Transverse colon (tissue), 4 donors: ENCODE measurements around the gene IHH. TPM values are rescaled to one million over a fixed set of nuclear protein-coding genes. Genes with fewer than 3 reads are reported as not detected.

Experiments used
- DNase-seq: peaks from one replicate; pipeline ENCODE4 v3.0.0-alpha.2; 2019
- H3K27ac ChIP-seq, 4 donors: fragments of 200-600 bp; sonication (generic); 2 replicates each; pipeline ENCODE4 v1.5.1; 2016 to 2018; ENCODE audit warnings: inconsistent platforms in 4 of 4
- H3K27me3 ChIP-seq: fragments of 200-600 bp; sonication (generic); 2 replicates; pipeline ENCODE4 v1.5.1; 2017; ENCODE audit warnings: inconsistent platforms
- H3K36me3 ChIP-seq, 4 donors: fragments of 200-600 bp; sonication (generic); 2 replicates each; pipeline ENCODE4 v1.5.1; 2017 to 2019; ENCODE audit warnings: inconsistent platforms in 4 of 4
- H3K4me1 ChIP-seq, 4 donors: fragments of 200-600 bp; sonication (generic); 2 replicates each; pipeline ENCODE4 v1.5.1; 2017 to 2020; ENCODE audit warnings: inconsistent platforms in 4 of 4
- H3K4me3 ChIP-seq, 4 donors: fragments of 200-600 bp; sonication (generic); 1 replicate in 1 of 4; 2 replicates in 3 of 4; pipeline versions ENCODE4 v1.5.1 to v1.6.1; 2017 to 2019; ENCODE audit warnings: inconsistent platforms in 4 of 4
- H3K9me3 ChIP-seq, 2 donors: fragments of 200-600 bp; sonication (generic); 2 replicates each; pipeline ENCODE4 v1.5.1; 2017 to 2019; ENCODE audit warnings: inconsistent platforms in 2 of 2
- CTCF ChIP-seq, 5 experiments: fragments of 200-600 bp in 3 of 5; fragments of 450-650 bp in 2 of 5; sonication (generic) in 3 of 5; IDR thresholded peaks; 1 replicate in 2 of 5; 2 replicates in 3 of 5; pipeline ENCODE4 v1.5.1; 2016 to 2017; ENCODE audit warnings: antibody characterized with exemption in 5 of 5, inconsistent platforms in 3 of 5, mild to moderate bottlenecking in 2 of 5, moderate library complexity in 1 of 5
- EP300 ChIP-seq: sonication (generic); formaldehyde crosslinking; IDR thresholded peaks from one replicate; pipeline ENCODE4 v1.6.1; 2017; ENCODE audit warnings: antibody characterized with exemption, low read depth
- POLR2A ChIP-seq: fragments of 450-650 bp; IDR thresholded peaks from one replicate; pipeline ENCODE4 v1.6.1; 2016; ENCODE audit warnings: antibody characterized with exemption, mild to moderate bottlenecking, moderate library complexity
- POLR2AphosphoS5 ChIP-seq, 3 donors: sonication (generic); formaldehyde crosslinking; IDR thresholded peaks; one replicate each; pipeline ENCODE4 v1.6.1; 2016; ENCODE audit warnings: antibody characterized with exemption in 3 of 3
- WGBS, 2 donors: methylation state at CpG; one replicate each; pipeline ENCODE4 v1.1.5; 2018; ENCODE audit warnings: low coverage in 1 of 2; 5-methylcytosine and 5-hydroxymethylcytosine counted together
- in situ Hi-C, 4 donors: fragments of 200-750 bp; cut with MboI; loops; one replicate each; pipeline versions ENCODE4 v1.15.0 to v1.15.1; 2017; ENCODE audit warnings: low sequenced_read_pairs in 3 of 4, low pct_ligation_motif_present in 1 of 4, low pct_unique_long_range_greater_than_20kb in 1 of 4
- intact Hi-C: fragments of 100-400 bp; cut with DNase I; formaldehyde crosslinking; loops from one replicate; pipeline ENCODE4 v1.15.1; 2023; ENCODE audit warnings: low total_unique reads
- total RNA-seq, 4 donors: library from RNA; depleted of rRNA; stranded (reverse); fragments of >200 nt; gene quantifications; one replicate each; pipeline ENCODE4 v1.1.0, GENCODE V29; 2016

Gene IHH
- total RNA-seq, 4 donors from 2014 or later: 21.1 to 67.4 (median 65.5) TPM

- TF ChIP-seq POLR2A (no peak), CTCF (IDR thresholded peaks at IDR 0.05) (no peak), POLR2AphosphoS5 (IDR thresholded peaks at IDR 0.05) (no peak), EP300 (no peak)
- in situ Hi-C loops: loop anchor here in 2 of 4 donors (25.0 kb wide), 1 partner anchor 281 kb away; the partner anchor contains the start of gene PTPRN (in 2 of the 2)
- no peak for DNase-seq
- Histone ChIP-seq H3K9me3 (no peaks in the 10 kb centered on the region), H3K36me3 (no peaks in the 10 kb centered on the region), H3K27ac (no peak overlapping the region), H3K4me1 (no peaks in the 10 kb centered on the region), H3K4me3 (no peak overlapping the region), H3K27me3 (peaks cover 15% of the 10 kb centered on the region)
- WGBS, 2 donors: 79 to 100% methylated on average over 1 to 21 of the region's 21 CpGs
- intact Hi-C loops: no loop called here
These were observed 29.5 kb downstream of the IHH start for GRCh38 chr2:219031005-219031738.

GRCh38 chr2:219030177-219030940 lies 30.4 kb downstream of the IHH start:
- H3K4me1 ChIP-seq: no peaks in the 10 kb centered on the region
- H3K27ac ChIP-seq: no peak overlapping the region
- H3K36me3 ChIP-seq: no peaks in the 10 kb centered on the region
- in situ Hi-C loops: loop anchor here in 2 of 4 donors (25.0 kb wide), 1 partner anchor 282 kb away; the partner anchor contains the start of gene PTPRN (in 2 of the 2)
- no peak overlapping the region for H3K4me3 ChIP-seq
- H3K9me3 ChIP-seq: no peaks in the 10 kb centered on the region
- no peak for TF ChIP-seq POLR2AphosphoS5 (IDR thresholded peaks at IDR 0.05)
- TF ChIP-seq EP300: no peak
- TF ChIP-seq CTCF (IDR thresholded peaks at IDR 0.05): no peak
- TF ChIP-seq POLR2A: no peak
- WGBS, 2 donors: 70% methylated on average over 15 of the region's 16 CpGs; no CpG with 5 or more reads in 1 of the 2 donors
- intact Hi-C loops: no loop called here
- DNase-seq: no peak
- H3K27me3 ChIP-seq: peaks cover 15% of the 10 kb centered on the region

GRCh38 chr2:219029829-219030165 lies 30.9 kb downstream of the IHH start:
- in situ Hi-C loops (loop anchor here in 2 of 4 donors (10.0 to 25.0 kb wide), 2 partner anchors 125 to 283 kb away; partner anchors contain the start of gene PTPRN (in 2 of the 2)), intact Hi-C loops (no loop called here)
- H3K9me3 ChIP-seq: no peaks in the 10 kb centered on the region
- H3K36me3 ChIP-seq: no peaks in the 10 kb centered on the region
- peak; percentile 87 for DNase-seq
- no peak for TF ChIP-seq EP300
- peak; percentile 88 to 98 (median 95) for TF ChIP-seq CTCF (IDR thresholded peaks at IDR 0.05)
- no peak for TF ChIP-seq POLR2AphosphoS5 (IDR thresholded peaks at IDR 0.05)
- TF ChIP-seq POLR2A: no peak
- 44% methylated on average over 9 of the region's 9 CpGs; no CpG with 5 or more reads in 1 of the 2 donors for WGBS, 2 donors
- H3K27ac ChIP-seq: no peak overlapping the region
- no peaks in the 10 kb centered on the region for H3K4me1 ChIP-seq
- H3K27me3 ChIP-seq: peaks cover 15% of the 10 kb centered on the region
- H3K4me3 ChIP-seq: no peak overlapping the region
